HCT116 (cell line): ENCODE data around the gene NXN. TPM values are rescaled to one million over a fixed set of nuclear protein-coding genes. Genes with fewer than 3 reads are reported as not detected.

ENCODE experiments used
- ATAC-seq: fragments of 200-7000 bp; cut with Tn5 transposase; 2 replicates; pipeline ENCODE4 v1.9.1; 2020; ENCODE audit warnings: mild to moderate bottlenecking, moderate library complexity
- BruUV-seq: library from RNA; stranded (reverse); fragments of 400-500 nt; replicated peaks from 2 replicates; lab custom pipeline; 2021; lab: Mats Ljungman, UMichigan
- CTCF ChIA-PET: fragments of 300-600 bp; sonication (Branson Sonifier 250); formaldehyde crosslinking; loops from one replicate; lab custom pipeline; 2021; ENCODE audit warnings: antibody characterized with exemption; lab: Charles Lee
- POLR2A ChIA-PET: fragments of 300-600, 350-600 bp; sonication (Branson Sonifier 250); formaldehyde crosslinking; loops from one replicate; lab custom pipeline; 2021; ENCODE audit warnings: antibody characterized with exemption; lab: Charles Lee
- RAD21 ChIA-PET, 2 experiments: fragments of 300-600 bp; sonication (Branson Sonifier 250); formaldehyde crosslinking; loops; one replicate each; lab custom pipeline; 2023; ENCODE audit warnings: low total read pairs in 2 of 2; ENCODE audit not compliant: uncharacterized antibody in 2 of 2, unreplicated experiment in 2 of 2, low non-redundant PET in 1 of 2; lab: Charles Lee
- DNase-seq: peaks from one replicate; pipeline ENCODE4 v3.0.0-alpha.2; 2010; ENCODE audit warnings: low read depth, low spot score
- H2AFZ ChIP-seq: fragments of 200-600 bp; shearing (Covaris generic), sonication (generic); 2 replicates; pipeline ENCODE4 v1.6.1; 2017; ENCODE audit warnings: low read depth, mixed run types, mixed read lengths, antibody characterized with exemption, low read length; ENCODE audit not compliant: poor library complexity, severe bottlenecking
- H3K27ac ChIP-seq: 2 replicates; pipeline ENCODE4 v1.5.1; 2012; ENCODE audit warnings: low read depth, low read length
- H3K27me3 ChIP-seq: fragments of 200-600 bp; sonication (generic); 2 replicates; pipeline ENCODE4 v1.6.1; 2016; ENCODE audit warnings: mixed run types, low read length, mixed read lengths; ENCODE audit not compliant: insufficient read depth
- H3K36me3 ChIP-seq, 2 experiments: fragments of 200-500 bp in 1 of 2; fragments of 200-600 bp in 1 of 2; sonication (Bioruptor generic) in 1 of 2; sonication (generic) in 1 of 2; 2 replicates each; pipeline versions ENCODE4 v1.5.1 to v1.6.1; 2014 to 2016; ENCODE audit warnings: low read length in 2 of 2, inconsistent platforms in 1 of 2, mixed read lengths in 1 of 2, mixed run types in 1 of 2; ENCODE audit not compliant: insufficient read depth in 2 of 2, control insufficient read depth in 1 of 2
- H3K4me1 ChIP-seq, 2 experiments: fragments of 200-600 bp in 1 of 2; sonication (generic) in 1 of 2; 2 replicates each; pipeline versions ENCODE4 v1.5.1 to v1.6.1; 2012 to 2017; ENCODE audit warnings: low read length in 2 of 2, inconsistent platforms in 1 of 2, mild to moderate bottlenecking in 1 of 2, mixed read lengths in 1 of 2, mixed run types in 1 of 2, moderate library complexity in 1 of 2; ENCODE audit not compliant: insufficient read depth in 2 of 2, control insufficient read depth in 1 of 2
- H3K4me2 ChIP-seq: fragments of 200-600 bp; sonication (generic); 2 replicates; pipeline ENCODE4 v1.6.1; 2017; ENCODE audit warnings: mixed run types, low read length, mixed read lengths
- H3K4me3 ChIP-seq, 2 experiments: fragments of 200-600 bp in 1 of 2; sonication (generic) in 1 of 2; replicated peaks in 1 of 2; 2 replicates each; pipeline ENCODE4 v1.5.1; 2011 to 2016; ENCODE audit warnings: low read length in 2 of 2, control low read depth in 1 of 2, low read depth in 1 of 2, mild to moderate bottlenecking in 1 of 2, mixed read lengths in 1 of 2, mixed run types in 1 of 2
- H3K79me2 ChIP-seq: fragments of 200-600 bp; sonication (generic); 2 replicates; pipeline ENCODE4 v1.6.1; 2017; ENCODE audit warnings: mild to moderate bottlenecking, mixed run types, low read length, moderate library complexity, mixed read lengths; ENCODE audit not compliant: insufficient read depth
- H3K9ac ChIP-seq: fragments of 200-600 bp; sonication (generic); 2 replicates; pipeline ENCODE4 v1.6.1; 2016; ENCODE audit warnings: low read length, mixed read lengths
- H3K9me2 ChIP-seq: fragments of 200-600 bp; sonication (generic), shearing (Covaris generic); 2 replicates; pipeline ENCODE4 v1.6.1; 2017; ENCODE audit warnings: mixed run types, mild to moderate bottlenecking, moderate library complexity; ENCODE audit not compliant: insufficient read depth
- H3K9me3 ChIP-seq, 2 experiments: fragments of 200-500 bp in 1 of 2; fragments of 200-600 bp in 1 of 2; sonication (Bioruptor generic) in 1 of 2; sonication (generic) in 1 of 2; 2 replicates each; pipeline ENCODE4 v1.6.1; 2014 to 2017; ENCODE audit warnings: low read length in 2 of 2, mixed read lengths in 2 of 2, inconsistent platforms in 1 of 2, low read depth in 1 of 2, mild to moderate bottlenecking in 1 of 2, mixed run types in 1 of 2, moderate library complexity in 1 of 2; ENCODE audit not compliant: control insufficient read depth in 1 of 2, insufficient read depth in 1 of 2
- H4K20me1 ChIP-seq: fragments of 200-600 bp; sonication (generic), shearing (Covaris generic); 2 replicates; pipeline ENCODE4 v1.6.1; 2017; ENCODE audit warnings: mixed run types, mild to moderate bottlenecking, moderate library complexity; ENCODE audit not compliant: insufficient read depth
- CEBPB ChIP-seq: IDR thresholded peaks from 2 replicates; pipeline ENCODE4 v1.6.1; 2012; ENCODE audit warnings: low read depth
- ELF1 ChIP-seq: IDR thresholded peaks from 2 replicates; pipeline ENCODE4 v1.6.1; 2012; ENCODE audit warnings: low read depth, borderline replicate concordance
- EZH2phosphoT487 ChIP-seq: fragments of 200-600 bp; IDR thresholded peaks from 2 replicates; pipeline ENCODE4 v1.6.1; 2018; ENCODE audit warnings: antibody characterized with exemption, borderline replicate concordance
- FOSL1 ChIP-seq: IDR thresholded peaks from 2 replicates; pipeline ENCODE4 v1.6.1; 2012; ENCODE audit warnings: low read depth
- JUND ChIP-seq: IDR thresholded peaks from 2 replicates; pipeline ENCODE4 v1.6.1; 2012
- POLR2AphosphoS5 ChIP-seq: IDR thresholded peaks from 2 replicates; pipeline ENCODE4 v1.6.1; 2011; ENCODE audit warnings: mild to moderate bottlenecking, low read depth, low read length, moderate library complexity
- SIN3A ChIP-seq: IDR thresholded peaks from 2 replicates; pipeline ENCODE4 v1.6.1; 2012; ENCODE audit warnings: low read depth
- SP1 ChIP-seq: IDR thresholded peaks from 2 replicates; pipeline ENCODE4 v1.6.1; 2012; ENCODE audit warnings: low read depth
- SRF ChIP-seq: IDR thresholded peaks from 2 replicates; pipeline ENCODE4 v1.6.1; 2012; ENCODE audit warnings: low read depth
- ZFX ChIP-seq: fragments of 450-650 bp; IDR thresholded peaks from 2 replicates; pipeline ENCODE4 v1.6.1; 2017
- ZNF274 ChIP-seq: fragments of 200-500 bp; sonication (Bioruptor generic); IDR thresholded peaks from 2 replicates; pipeline ENCODE4 v1.6.1; 2014; ENCODE audit warnings: mild to moderate bottlenecking, low read depth, low read length, inconsistent platforms
- intact Hi-C: fragments of 100-400 bp; cut with micrococcal nuclease; formaldehyde crosslinking; loops from 2 replicates; pipeline ENCODE4 v1.10.0; 2022
- total RNA-seq: library from RNA; stranded (reverse); gene quantifications from one replicate; pipeline ENCODE4 v1.2.1, GENCODE V29; 2021; ENCODE audit not compliant: unreplicated experiment
- TF ChIP-seq, protein P1 (sequence below): IDR thresholded peaks from 2 replicates; pipeline ENCODE4 v1.6.1; 2012
- TF ChIP-seq, protein P2 (sequence below): IDR thresholded peaks from 2 replicates; pipeline ENCODE4 v1.6.1; 2011; ENCODE audit warnings: mild to moderate bottlenecking, low read length, moderate library complexity; ENCODE audit not compliant: insufficient replicate concordance; ENCODE audit errors: extremely low read depth
- TF ChIP-seq, protein P3 (sequence below), 3 experiments: fragments of 200-600 bp in 1 of 3; sonication (generic) in 1 of 3; IDR thresholded peaks in 2 of 3; conservative IDR thresholded peaks in 1 of 3; 2 replicates each; pipeline ENCODE4 v1.5.1; 2012 to 2017; ENCODE audit warnings: low read depth in 2 of 3, low read length in 2 of 3, antibody characterized with exemption in 1 of 3, borderline replicate concordance in 1 of 3, control low read depth in 1 of 3, mild to moderate bottlenecking in 1 of 3, mixed read lengths in 1 of 3, mixed run types in 1 of 3, moderate library complexity in 1 of 3; ENCODE audit not compliant: insufficient read depth in 1 of 3
- TF ChIP-seq, protein P4 (sequence below): IDR thresholded peaks from 2 replicates; pipeline ENCODE4 v1.6.1; 2012; ENCODE audit warnings: low read depth
- TF ChIP-seq, protein P5 (sequence below): IDR thresholded peaks from 2 replicates; pipeline ENCODE4 v1.6.1; 2012

NXN gene
- total RNA-seq, 1 experiment from 2014 or later: 83.7 TPM

DNA sequence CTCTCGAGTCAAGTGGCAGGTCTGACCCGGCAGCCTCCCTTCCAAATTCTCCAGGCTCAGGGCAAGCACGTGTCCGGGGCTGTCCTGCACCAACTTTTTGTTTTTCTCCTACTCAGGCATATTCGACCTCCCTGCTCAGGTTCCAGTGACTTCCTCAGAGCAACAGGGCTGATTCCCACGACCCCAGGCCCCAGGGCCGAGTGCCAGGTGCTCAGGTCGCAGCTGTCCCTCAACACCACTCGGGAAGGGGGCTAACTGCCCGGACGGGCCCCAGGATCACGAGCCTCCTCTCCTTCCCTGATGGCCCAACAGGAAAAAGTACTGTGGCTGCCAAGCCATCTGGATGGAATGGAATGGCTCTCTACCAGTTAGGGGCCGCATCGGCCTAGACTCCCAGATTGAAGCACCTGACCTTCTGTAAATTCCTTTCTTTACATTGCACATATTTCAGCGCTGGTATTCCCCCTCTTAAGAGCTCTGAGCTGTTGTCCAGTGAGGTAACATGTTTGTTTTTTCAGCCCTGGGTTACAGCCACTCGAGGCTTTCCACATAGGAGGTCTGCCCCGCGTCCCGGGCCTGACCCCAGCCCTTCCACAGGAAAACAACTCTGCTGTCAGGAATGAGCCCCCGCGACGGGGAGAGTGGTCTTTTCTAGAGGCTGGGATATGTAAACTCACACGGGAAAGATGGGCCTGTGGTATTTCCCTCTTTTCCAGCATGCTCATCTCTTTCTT, 25.0 kb downstream of the NXN start:
- H3K9me2 ChIP-seq: no peaks in the 10 kb centered on the region
- peaks cover 60% of the 10 kb centered on the region for H3K79me2 ChIP-seq
- ChIA-PET CTCF (no interaction called here), RAD21 (no interaction called here), POLR2A (no interaction called here)
- no peak for TF ChIP-seq SIN3A
- no peak for TF ChIP-seq JUND
- no peak for TF ChIP-seq ELF1
- TF ChIP-seq, protein P1, sequence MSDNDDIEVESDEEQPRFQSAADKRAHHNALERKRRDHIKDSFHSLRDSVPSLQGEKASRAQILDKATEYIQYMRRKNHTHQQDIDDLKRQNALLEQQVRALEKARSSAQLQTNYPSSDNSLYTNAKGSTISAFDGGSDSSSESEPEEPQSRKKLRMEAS: no peak
- TF ChIP-seq ZFX: no peak
- TF ChIP-seq, protein P2, sequence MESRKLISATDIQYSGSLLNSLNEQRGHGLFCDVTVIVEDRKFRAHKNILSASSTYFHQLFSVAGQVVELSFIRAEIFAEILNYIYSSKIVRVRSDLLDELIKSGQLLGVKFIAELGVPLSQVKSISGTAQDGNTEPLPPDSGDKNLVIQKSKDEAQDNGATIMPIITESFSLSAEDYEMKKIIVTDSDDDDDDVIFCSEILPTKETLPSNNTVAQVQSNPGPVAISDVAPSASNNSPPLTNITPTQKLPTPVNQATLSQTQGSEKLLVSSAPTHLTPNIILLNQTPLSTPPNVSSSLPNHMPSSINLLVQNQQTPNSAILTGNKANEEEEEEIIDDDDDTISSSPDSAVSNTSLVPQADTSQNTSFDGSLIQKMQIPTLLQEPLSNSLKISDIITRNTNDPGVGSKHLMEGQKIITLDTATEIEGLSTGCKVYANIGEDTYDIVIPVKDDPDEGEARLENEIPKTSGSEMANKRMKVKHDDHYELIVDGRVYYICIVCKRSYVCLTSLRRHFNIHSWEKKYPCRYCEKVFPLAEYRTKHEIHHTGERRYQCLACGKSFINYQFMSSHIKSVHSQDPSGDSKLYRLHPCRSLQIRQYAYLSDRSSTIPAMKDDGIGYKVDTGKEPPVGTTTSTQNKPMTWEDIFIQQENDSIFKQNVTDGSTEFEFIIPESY: no peak
- TF ChIP-seq SP1: no peak
- TF ChIP-seq FOSL1: no peak
- TF ChIP-seq SRF: no peak
- TF ChIP-seq, protein P3, sequence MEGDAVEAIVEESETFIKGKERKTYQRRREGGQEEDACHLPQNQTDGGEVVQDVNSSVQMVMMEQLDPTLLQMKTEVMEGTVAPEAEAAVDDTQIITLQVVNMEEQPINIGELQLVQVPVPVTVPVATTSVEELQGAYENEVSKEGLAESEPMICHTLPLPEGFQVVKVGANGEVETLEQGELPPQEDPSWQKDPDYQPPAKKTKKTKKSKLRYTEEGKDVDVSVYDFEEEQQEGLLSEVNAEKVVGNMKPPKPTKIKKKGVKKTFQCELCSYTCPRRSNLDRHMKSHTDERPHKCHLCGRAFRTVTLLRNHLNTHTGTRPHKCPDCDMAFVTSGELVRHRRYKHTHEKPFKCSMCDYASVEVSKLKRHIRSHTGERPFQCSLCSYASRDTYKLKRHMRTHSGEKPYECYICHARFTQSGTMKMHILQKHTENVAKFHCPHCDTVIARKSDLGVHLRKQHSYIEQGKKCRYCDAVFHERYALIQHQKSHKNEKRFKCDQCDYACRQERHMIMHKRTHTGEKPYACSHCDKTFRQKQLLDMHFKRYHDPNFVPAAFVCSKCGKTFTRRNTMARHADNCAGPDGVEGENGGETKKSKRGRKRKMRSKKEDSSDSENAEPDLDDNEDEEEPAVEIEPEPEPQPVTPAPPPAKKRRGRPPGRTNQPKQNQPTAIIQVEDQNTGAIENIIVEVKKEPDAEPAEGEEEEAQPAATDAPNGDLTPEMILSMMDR (IDR thresholded peaks at IDR 0.05 in 2 of 3, conservative IDR thresholded peaks at IDR 0.05 in 1 of 3; ENCODE audit: borderline replicate concordance in 1 of 3, insufficient read depth in 1 of 3, low read depth in 2 of 3, low read length in 2 of 3): no peak
- no peak for TF ChIP-seq ZNF274
- no peak for TF ChIP-seq POLR2AphosphoS5
- TF ChIP-seq EZH2phosphoT487: no peak
- TF ChIP-seq, protein P4, sequence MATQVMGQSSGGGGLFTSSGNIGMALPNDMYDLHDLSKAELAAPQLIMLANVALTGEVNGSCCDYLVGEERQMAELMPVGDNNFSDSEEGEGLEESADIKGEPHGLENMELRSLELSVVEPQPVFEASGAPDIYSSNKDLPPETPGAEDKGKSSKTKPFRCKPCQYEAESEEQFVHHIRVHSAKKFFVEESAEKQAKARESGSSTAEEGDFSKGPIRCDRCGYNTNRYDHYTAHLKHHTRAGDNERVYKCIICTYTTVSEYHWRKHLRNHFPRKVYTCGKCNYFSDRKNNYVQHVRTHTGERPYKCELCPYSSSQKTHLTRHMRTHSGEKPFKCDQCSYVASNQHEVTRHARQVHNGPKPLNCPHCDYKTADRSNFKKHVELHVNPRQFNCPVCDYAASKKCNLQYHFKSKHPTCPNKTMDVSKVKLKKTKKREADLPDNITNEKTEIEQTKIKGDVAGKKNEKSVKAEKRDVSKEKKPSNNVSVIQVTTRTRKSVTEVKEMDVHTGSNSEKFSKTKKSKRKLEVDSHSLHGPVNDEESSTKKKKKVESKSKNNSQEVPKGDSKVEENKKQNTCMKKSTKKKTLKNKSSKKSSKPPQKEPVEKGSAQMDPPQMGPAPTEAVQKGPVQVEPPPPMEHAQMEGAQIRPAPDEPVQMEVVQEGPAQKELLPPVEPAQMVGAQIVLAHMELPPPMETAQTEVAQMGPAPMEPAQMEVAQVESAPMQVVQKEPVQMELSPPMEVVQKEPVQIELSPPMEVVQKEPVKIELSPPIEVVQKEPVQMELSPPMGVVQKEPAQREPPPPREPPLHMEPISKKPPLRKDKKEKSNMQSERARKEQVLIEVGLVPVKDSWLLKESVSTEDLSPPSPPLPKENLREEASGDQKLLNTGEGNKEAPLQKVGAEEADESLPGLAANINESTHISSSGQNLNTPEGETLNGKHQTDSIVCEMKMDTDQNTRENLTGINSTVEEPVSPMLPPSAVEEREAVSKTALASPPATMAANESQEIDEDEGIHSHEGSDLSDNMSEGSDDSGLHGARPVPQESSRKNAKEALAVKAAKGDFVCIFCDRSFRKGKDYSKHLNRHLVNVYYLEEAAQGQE: no peak
- TF ChIP-seq, protein P5, sequence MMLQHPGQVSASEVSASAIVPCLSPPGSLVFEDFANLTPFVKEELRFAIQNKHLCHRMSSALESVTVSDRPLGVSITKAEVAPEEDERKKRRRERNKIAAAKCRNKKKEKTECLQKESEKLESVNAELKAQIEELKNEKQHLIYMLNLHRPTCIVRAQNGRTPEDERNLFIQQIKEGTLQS: no peak
- TF ChIP-seq CEBPB: no peak
- H3K4me3 ChIP-seq: no peak overlapping the region
- no peak overlapping the region for H3K9ac ChIP-seq
- H3K4me2 ChIP-seq: peak overlapping the region; percentile 35; the same call in 1 of the 2 replicates
- H3K27me3 ChIP-seq: no peaks in the 10 kb centered on the region
- H3K9me3 ChIP-seq: no peaks in the 10 kb centered on the region
- intact Hi-C loops: no loop called here
- no TSS peak for BruUV-seq
- peaks cover 8% of the 10 kb centered on the region; the same call in 1 of the 2 replicates for H4K20me1 ChIP-seq
- no peak overlapping the region for H3K27ac ChIP-seq
- no peak overlapping the region for H2AFZ ChIP-seq
- DNase-seq (no peak), ATAC-seq (no peak)
- H3K4me1 ChIP-seq: peaks cover 46 to 69% of the 10 kb centered on the region in 2 experiments
- H3K36me3 ChIP-seq: peaks cover 0 to 3% of the 10 kb centered on the region in 2 experiments; a peak in 1 of 4 replicates
